ENCODE results near the gene CSNK2A3. TPM values are rescaled to one million over a fixed set of nuclear protein-coding genes. Genes with fewer than 3 reads are reported as not detected.

Gene CSNK2A3
- total and polyA plus RNA-seq, 2 experiments from 2014 or later, result 0.91 to 4.1 TPM

DNA sequence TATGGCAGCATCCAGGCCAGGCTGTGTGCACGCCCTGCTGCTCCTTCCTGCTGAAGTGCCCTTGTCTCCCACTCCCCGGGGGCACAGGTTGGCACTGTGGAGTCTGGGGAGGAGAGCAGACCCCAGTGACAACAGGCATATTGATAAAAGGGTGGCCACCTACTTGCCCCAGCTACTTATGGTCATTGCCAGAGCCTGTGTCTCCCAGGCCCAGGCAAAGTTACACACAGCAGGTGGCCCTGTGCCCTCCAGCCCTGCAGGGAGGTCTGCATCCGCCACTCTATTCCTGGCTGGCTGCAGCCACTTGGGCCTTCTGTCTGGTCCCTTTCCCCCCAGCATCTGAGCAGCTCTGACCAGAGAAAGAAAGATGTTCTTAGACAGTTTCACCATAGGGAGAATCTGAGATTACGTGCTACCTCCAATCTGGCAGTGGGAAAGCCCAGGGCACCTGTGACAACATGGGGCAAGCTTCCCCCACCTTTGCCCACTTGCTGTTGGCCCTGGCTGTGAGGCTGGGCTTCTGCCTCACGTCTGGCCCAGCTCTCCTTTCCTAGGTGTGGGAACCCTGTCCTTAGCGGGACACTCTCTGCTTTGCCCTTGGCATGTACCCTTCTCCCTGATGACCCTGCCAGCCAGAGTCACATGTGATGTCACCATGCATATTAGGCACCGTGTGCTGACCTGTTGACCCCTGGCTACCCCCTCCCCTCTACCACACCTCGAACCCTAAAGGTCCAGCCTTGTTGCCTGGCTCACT lies 25.3 kb upstream of the CSNK2A3 start:
- no peaks in the 10 kb centered on the region for H3K4me1 ChIP-seq (ENCODE audit: insufficient read depth)
- ATAC-seq, result no peak
- no peaks in the 10 kb centered on the region for H3K36me3 ChIP-seq (ENCODE audit: insufficient read depth)
- H3K27me3 ChIP-seq (ENCODE audit: insufficient read depth), result no peaks in the 10 kb centered on the region
- no peaks in the 10 kb centered on the region for H4K20me1 ChIP-seq (replicated peaks; ENCODE audit: insufficient read depth)
- Mint-ChIP-seq H3K36me3 (ENCODE audit: low read depth) (no peaks in the 10 kb centered on the region), H3K9me3 (no peaks in the 10 kb centered on the region; the same call in 2 of the 3 replicates), H3K4me3 (no peak overlapping the region), H3K27me3 (ENCODE audit: insufficient read depth, low read depth, poor library complexity) (peaks cover 13% of the 10 kb centered on the region), H3K4me1 (peaks cover 8% of the 10 kb centered on the region; the same call in 2 of the 3 replicates), H3K27ac (no peak overlapping the region)
- no peak overlapping the region for H2AFZ ChIP-seq
- H3K4me2 ChIP-seq, result no peak overlapping the region
- H3F3A ChIP-seq (replicated peaks; ENCODE audit: low read depth), result no peaks in the 10 kb centered on the region
- no peak overlapping the region for H3K4me3 ChIP-seq
- TF ChIP-seq POLR2AphosphoS5 (IDR thresholded peaks at IDR 0.05; ENCODE audit: low read depth) (no peak), STAT1 (IDR thresholded peaks at IDR 0.05; ENCODE audit: unreplicated experiment) (no peak), ZNF114 (CRISPR knock-in tag; IDR thresholded peaks at IDR 0.05) (no peak), EZH2 (IDR thresholded peaks at IDR 0.05; ENCODE audit: low read depth, unreplicated experiment) (no peak), CREB1 (CRISPR knock-in tag; IDR thresholded peaks at IDR 0.05; ENCODE audit: low read depth) (no peak), NANOG (IDR thresholded peaks at IDR 0.05; ENCODE audit: borderline replicate concordance) (no peak), JUNB (IDR thresholded peaks at IDR 0.05; ENCODE audit: unreplicated experiment) (no peak), ZNF331 (CRISPR knock-in tag; IDR thresholded peaks at IDR 0.05; ENCODE audit: low read depth) (no peak), EZH2phosphoT487 (IDR thresholded peaks at IDR 0.05; ENCODE audit: unreplicated experiment) (no peak)
- TF ChIP-seq, protein P1, sequence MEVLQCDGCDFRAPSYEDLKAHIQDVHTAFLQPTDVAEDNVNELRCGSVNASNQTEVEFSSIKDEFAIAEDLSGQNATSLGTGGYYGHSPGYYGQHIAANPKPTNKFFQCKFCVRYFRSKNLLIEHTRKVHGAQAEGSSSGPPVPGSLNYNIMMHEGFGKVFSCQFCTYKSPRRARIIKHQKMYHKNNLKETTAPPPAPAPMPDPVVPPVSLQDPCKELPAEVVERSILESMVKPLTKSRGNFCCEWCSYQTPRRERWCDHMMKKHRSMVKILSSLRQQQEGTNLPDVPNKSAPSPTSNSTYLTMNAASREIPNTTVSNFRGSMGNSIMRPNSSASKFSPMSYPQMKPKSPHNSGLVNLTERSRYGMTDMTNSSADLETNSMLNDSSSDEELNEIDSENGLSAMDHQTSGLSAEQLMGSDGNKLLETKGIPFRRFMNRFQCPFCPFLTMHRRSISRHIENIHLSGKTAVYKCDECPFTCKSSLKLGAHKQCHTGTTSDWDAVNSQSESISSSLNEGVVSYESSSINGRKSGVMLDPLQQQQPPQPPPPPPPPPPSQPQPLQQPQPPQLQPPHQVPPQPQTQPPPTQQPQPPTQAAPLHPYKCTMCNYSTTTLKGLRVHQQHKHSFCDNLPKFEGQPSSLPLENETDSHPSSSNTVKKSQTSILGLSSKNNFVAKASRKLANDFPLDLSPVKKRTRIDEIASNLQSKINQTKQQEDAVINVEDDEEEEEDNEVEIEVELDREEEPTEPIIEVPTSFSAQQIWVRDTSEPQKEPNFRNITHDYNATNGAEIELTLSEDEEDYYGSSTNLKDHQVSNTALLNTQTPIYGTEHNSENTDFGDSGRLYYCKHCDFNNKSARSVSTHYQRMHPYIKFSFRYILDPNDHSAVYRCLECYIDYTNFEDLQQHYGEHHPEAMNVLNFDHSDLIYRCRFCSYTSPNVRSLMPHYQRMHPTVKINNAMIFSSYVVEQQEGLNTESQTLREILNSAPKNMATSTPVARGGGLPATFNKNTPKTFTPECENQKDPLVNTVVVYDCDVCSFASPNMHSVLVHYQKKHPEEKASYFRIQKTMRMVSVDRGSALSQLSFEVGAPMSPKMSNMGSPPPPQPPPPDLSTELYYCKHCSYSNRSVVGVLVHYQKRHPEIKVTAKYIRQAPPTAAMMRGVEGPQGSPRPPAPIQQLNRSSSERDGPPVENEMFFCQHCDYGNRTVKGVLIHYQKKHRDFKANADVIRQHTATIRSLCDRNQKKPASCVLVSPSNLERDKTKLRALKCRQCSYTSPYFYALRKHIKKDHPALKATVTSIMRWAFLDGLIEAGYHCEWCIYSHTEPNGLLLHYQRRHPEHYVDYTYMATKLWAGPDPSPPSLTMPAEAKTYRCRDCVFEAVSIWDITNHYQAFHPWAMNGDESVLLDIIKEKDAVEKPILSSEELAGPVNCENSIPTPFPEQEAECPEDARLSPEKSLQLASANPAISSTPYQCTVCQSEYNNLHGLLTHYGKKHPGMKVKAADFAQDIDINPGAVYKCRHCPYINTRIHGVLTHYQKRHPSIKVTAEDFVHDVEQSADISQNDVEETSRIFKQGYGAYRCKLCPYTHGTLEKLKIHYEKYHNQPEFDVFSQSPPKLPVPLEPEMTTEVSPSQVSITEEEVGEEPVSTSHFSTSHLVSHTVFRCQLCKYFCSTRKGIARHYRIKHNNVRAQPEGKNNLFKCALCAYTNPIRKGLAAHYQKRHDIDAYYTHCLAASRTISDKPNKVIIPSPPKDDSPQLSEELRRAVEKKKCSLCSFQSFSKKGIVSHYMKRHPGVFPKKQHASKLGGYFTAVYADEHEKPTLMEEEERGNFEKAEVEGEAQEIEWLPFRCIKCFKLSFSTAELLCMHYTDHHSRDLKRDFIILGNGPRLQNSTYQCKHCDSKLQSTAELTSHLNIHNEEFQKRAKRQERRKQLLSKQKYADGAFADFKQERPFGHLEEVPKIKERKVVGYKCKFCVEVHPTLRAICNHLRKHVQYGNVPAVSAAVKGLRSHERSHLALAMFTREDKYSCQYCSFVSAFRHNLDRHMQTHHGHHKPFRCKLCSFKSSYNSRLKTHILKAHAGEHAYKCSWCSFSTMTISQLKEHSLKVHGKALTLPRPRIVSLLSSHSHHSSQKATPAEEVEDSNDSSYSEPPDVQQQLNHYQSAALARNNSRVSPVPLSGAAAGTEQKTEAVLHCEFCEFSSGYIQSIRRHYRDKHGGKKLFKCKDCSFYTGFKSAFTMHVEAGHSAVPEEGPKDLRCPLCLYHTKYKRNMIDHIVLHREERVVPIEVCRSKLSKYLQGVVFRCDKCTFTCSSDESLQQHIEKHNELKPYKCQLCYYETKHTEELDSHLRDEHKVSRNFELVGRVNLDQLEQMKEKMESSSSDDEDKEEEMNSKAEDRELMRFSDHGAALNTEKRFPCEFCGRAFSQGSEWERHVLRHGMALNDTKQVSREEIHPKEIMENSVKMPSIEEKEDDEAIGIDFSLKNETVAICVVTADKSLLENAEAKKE (CRISPR knock-in tag; IDR thresholded peaks at IDR 0.05), result no peak
- TF ChIP-seq, protein P2, sequence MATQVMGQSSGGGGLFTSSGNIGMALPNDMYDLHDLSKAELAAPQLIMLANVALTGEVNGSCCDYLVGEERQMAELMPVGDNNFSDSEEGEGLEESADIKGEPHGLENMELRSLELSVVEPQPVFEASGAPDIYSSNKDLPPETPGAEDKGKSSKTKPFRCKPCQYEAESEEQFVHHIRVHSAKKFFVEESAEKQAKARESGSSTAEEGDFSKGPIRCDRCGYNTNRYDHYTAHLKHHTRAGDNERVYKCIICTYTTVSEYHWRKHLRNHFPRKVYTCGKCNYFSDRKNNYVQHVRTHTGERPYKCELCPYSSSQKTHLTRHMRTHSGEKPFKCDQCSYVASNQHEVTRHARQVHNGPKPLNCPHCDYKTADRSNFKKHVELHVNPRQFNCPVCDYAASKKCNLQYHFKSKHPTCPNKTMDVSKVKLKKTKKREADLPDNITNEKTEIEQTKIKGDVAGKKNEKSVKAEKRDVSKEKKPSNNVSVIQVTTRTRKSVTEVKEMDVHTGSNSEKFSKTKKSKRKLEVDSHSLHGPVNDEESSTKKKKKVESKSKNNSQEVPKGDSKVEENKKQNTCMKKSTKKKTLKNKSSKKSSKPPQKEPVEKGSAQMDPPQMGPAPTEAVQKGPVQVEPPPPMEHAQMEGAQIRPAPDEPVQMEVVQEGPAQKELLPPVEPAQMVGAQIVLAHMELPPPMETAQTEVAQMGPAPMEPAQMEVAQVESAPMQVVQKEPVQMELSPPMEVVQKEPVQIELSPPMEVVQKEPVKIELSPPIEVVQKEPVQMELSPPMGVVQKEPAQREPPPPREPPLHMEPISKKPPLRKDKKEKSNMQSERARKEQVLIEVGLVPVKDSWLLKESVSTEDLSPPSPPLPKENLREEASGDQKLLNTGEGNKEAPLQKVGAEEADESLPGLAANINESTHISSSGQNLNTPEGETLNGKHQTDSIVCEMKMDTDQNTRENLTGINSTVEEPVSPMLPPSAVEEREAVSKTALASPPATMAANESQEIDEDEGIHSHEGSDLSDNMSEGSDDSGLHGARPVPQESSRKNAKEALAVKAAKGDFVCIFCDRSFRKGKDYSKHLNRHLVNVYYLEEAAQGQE (IDR thresholded peaks at IDR 0.05; ENCODE audit: unreplicated experiment), result no peak
- TF ChIP-seq, protein P3, sequence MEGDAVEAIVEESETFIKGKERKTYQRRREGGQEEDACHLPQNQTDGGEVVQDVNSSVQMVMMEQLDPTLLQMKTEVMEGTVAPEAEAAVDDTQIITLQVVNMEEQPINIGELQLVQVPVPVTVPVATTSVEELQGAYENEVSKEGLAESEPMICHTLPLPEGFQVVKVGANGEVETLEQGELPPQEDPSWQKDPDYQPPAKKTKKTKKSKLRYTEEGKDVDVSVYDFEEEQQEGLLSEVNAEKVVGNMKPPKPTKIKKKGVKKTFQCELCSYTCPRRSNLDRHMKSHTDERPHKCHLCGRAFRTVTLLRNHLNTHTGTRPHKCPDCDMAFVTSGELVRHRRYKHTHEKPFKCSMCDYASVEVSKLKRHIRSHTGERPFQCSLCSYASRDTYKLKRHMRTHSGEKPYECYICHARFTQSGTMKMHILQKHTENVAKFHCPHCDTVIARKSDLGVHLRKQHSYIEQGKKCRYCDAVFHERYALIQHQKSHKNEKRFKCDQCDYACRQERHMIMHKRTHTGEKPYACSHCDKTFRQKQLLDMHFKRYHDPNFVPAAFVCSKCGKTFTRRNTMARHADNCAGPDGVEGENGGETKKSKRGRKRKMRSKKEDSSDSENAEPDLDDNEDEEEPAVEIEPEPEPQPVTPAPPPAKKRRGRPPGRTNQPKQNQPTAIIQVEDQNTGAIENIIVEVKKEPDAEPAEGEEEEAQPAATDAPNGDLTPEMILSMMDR (conservative IDR thresholded peaks at IDR 0.05; ENCODE audit: low read depth in 2 of 2), result no peak
- TF ChIP-seq, protein P4, sequence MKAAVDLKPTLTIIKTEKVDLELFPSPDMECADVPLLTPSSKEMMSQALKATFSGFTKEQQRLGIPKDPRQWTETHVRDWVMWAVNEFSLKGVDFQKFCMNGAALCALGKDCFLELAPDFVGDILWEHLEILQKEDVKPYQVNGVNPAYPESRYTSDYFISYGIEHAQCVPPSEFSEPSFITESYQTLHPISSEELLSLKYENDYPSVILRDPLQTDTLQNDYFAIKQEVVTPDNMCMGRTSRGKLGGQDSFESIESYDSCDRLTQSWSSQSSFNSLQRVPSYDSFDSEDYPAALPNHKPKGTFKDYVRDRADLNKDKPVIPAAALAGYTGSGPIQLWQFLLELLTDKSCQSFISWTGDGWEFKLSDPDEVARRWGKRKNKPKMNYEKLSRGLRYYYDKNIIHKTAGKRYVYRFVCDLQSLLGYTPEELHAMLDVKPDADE (IDR thresholded peaks at IDR 0.05), result no peak
- H3K27ac ChIP-seq (ENCODE audit: low read depth), result no peak overlapping the region
- no peaks in the 10 kb centered on the region for H3K79me2 ChIP-seq (replicated peaks; ENCODE audit: insufficient read depth)
- no peak for DNase-seq (ENCODE audit: low spot score)
- H3K9me2 ChIP-seq (ENCODE audit: insufficient read depth), result no peaks in the 10 kb centered on the region

All from GM23338 (cell line).